Measurements from ENCODE around the gene CPNE2.
A peak's percentile ranks its signal among the peaks of the same experiment; 100 is the strongest.
"Not testable (repeated sequence)": the region's sequence is repeated elsewhere in the genome, so short reads cannot be mapped to it uniquely, and the experiment has no call there.

Gene CPNE2

GRCh38 chr16:57094911-57095310, 2.5 kb downstream of the CPNE2 start:
- peaks cover 11 to 14% of the 10 kb centered on the region in 2 donors for H3K4me1 Mint-ChIP-seq (ENCODE audit: low read depth in 2 of 2)
- H3K36me3 Mint-ChIP-seq (ENCODE audit: insufficient read depth), result peaks cover 7% of the 10 kb centered on the region
- H3K27ac Mint-ChIP-seq, result no peak overlapping the region
- no peaks in the 10 kb centered on the region for H3K9me3 Mint-ChIP-seq
- DNase-seq (no peak), ATAC-seq (replicated peaks) (no peak)
- H3K4me3 Mint-ChIP-seq, result no peak overlapping the region
- peaks cover 0 to 9% of the 10 kb centered on the region in 2 donors for H3K27me3 Mint-ChIP-seq

GRCh38 chr16:57096192-57096591, 3.8 kb downstream of the CPNE2 start:
- Mint-ChIP-seq H3K36me3 (ENCODE audit: insufficient read depth) (peaks cover 5% of the 10 kb centered on the region), H3K4me3 (no peak overlapping the region), H3K27me3 (peaks cover 0 to 5% of the 10 kb centered on the region in 2 donors), H3K27ac (no peak overlapping the region), H3K4me1 (ENCODE audit: low read depth in 2 of 2) (peaks cover 15% of the 10 kb centered on the region in 2 donors), H3K9me3 (no peaks in the 10 kb centered on the region)
- DNase-seq (no peak), ATAC-seq (replicated peaks) (no peak)

DNA sequence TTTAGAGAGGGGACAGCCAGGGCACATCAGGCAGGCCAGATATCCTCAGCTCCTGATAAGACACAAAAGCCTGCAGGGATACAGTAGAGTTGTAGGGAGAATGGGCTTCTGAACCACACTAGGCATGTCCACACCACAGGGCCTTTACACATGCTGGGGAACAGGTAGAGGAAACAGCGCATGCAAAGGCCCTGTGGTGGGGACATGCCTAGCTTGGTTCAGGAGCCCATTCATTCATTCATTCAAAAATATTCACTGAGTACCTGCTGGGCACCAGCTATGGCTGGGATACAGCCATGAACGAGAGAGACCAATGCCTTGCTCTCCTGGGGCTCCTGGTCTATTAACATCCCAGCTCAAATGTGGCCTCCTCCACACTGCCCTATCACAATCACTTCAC, 4.4 kb downstream of the CPNE2 start:
- ATAC-seq (replicated peaks) (no peak), DNase-seq (no peak)
- Mint-ChIP-seq H3K27ac (no peak overlapping the region), H3K4me3 (no peak overlapping the region), H3K4me1 (ENCODE audit: low read depth in 2 of 2) (peaks cover 15% of the 10 kb centered on the region in 2 donors), H3K27me3 (no peaks in the 10 kb centered on the region), H3K9me3 (no peaks in the 10 kb centered on the region), H3K36me3 (ENCODE audit: insufficient read depth) (peaks cover 3% of the 10 kb centered on the region)

DNA sequence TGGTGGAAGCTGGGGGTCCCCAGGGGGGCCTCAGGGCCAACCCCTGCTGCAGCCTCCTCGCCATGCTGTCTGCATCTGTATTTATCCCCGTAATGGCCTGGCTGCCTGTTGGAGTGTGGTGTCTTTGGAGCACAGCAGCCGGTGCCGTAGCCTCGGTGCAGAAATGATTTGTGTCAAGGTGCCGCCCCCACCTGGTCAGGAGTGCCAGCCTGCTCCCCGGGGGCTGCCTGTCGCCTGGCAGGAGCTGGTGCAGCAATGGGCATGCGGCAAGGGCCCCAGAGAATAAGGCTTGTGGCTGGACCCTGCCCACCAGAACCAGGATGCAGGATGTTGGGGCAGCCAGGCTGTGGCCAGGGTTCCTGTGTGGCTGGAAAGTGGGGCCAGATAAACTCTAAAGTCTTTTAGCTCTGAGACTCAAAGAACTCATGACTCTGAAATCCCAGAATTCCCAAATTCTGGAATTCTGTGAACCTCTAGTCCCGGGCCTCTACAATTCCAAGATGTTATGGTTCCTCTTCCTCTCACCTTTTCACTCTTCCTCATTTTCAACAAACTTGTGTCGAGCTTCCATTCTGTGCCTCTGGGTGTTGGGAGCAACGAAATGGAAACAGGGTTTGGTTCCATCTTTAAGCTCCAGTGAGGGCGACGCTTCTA, 5.9 kb downstream of the CPNE2 start:
- no peaks in the 10 kb centered on the region for H3K27me3 Mint-ChIP-seq
- ATAC-seq (replicated peaks) (no peak), DNase-seq (no peak)
- H3K4me1 Mint-ChIP-seq (ENCODE audit: low read depth in 2 of 2), result peaks cover 14% of the 10 kb centered on the region in 2 donors
- no peak overlapping the region for H3K27ac Mint-ChIP-seq
- peaks cover 3% of the 10 kb centered on the region for H3K36me3 Mint-ChIP-seq (ENCODE audit: insufficient read depth)
- no peak overlapping the region for H3K4me3 Mint-ChIP-seq
- no peaks in the 10 kb centered on the region for H3K9me3 Mint-ChIP-seq

GRCh38 chr16:57099965-57100364, 7.6 kb downstream of the CPNE2 start:
- not testable (repeated sequence) for H3K9me3 Mint-ChIP-seq; H3K4me3 Mint-ChIP-seq; H3K27ac Mint-ChIP-seq; H3K27me3 Mint-ChIP-seq; DNase-seq; ATAC-seq (replicated peaks); H3K36me3 Mint-ChIP-seq (ENCODE audit: insufficient read depth)
- peaks cover 16 to 17% of the 10 kb centered on the region in 2 donors for H3K4me1 Mint-ChIP-seq (ENCODE audit: low read depth in 2 of 2)

GRCh38 chr16:57100445-57100844, 8.1 kb downstream of the CPNE2 start:
- ATAC-seq (replicated peaks), result no peak
- H3K4me1 Mint-ChIP-seq (ENCODE audit: low read depth in 2 of 2), result peaks cover 18% of the 10 kb centered on the region in 2 donors

GRCh38 chr16:57102888-57103851, 10.8 kb downstream of the CPNE2 start:
- peaks cover 22 to 24% of the 10 kb centered on the region in 2 donors for H3K4me1 Mint-ChIP-seq (ENCODE audit: low read depth in 2 of 2)
- DNase-seq (no peak), ATAC-seq (replicated peaks) (no peak)
- no peak overlapping the region for H3K4me3 Mint-ChIP-seq
- H3K27ac Mint-ChIP-seq, result peak overlapping the region; percentile 26 to 77
- H3K36me3 Mint-ChIP-seq (ENCODE audit: insufficient read depth), result no peaks in the 10 kb centered on the region
- H3K27me3 Mint-ChIP-seq, result no peaks in the 10 kb centered on the region
- H3K9me3 Mint-ChIP-seq, result no peaks in the 10 kb centered on the region

More at GRCh38 chr16:57100445-57100844, 8.1 kb downstream of the CPNE2 start:
- Mint-ChIP-seq H3K4me3 (no peak overlapping the region), H3K27ac (no peak overlapping the region), H3K27me3 (no peaks in the 10 kb centered on the region), H3K36me3 (ENCODE audit: insufficient read depth) (no peaks in the 10 kb centered on the region), H3K9me3 (no peaks in the 10 kb centered on the region)
- DNase-seq, result no peak

DNA sequence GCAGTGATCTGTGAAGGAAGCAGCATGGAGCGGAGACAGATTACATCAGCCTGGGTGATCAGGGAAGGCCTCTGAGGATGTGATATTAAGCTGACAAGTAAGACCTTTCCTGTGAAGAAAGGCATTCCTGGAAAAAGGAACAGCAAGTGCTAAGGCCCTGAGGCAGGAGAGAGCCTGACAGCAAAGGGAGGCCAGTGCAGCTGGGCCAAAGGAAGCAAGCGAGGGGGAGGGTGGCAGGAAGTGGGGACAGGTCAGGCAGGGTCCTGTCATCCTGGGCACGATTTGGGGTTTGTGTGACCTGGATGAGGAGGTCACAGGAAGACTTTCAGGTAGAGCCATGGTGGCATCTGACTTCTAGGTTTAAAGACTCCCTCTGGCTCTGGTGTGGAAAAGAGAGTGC, 12.3 kb downstream of the CPNE2 start:
- peaks cover 18 to 24% of the 10 kb centered on the region in 2 donors for H3K4me1 Mint-ChIP-seq (ENCODE audit: low read depth in 2 of 2)
- DNase-seq (no peak), ATAC-seq (replicated peaks) (no peak)
- H3K27ac Mint-ChIP-seq, result peak overlapping the region in 1 of 2 donors; percentile 65
- no peaks in the 10 kb centered on the region for H3K27me3 Mint-ChIP-seq
- H3K9me3 Mint-ChIP-seq, result no peaks in the 10 kb centered on the region
- H3K4me3 Mint-ChIP-seq, result no peak overlapping the region
- H3K36me3 Mint-ChIP-seq (ENCODE audit: insufficient read depth), result no peaks in the 10 kb centered on the region

DNA sequence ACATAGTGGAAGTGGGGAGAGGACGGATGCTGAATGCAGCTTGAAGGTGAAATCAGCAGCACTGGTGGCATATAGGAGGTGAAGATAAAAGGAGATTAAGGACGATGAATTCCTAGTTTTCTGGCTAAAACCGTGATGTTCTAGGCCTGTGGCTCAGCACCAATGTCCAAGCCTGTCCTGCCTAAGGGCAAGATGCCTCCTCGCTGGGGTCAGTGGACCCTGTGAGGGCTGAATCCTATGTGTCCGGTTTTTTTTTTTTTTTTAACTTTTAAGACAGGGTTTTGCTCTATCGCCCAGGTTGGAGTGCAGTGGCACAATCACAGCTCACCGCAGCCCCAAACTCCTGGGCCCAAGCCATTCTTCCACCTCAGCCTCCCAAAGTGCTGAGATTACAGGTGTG, 12.8 kb downstream of the CPNE2 start:
- Mint-ChIP-seq H3K27ac (no peak overlapping the region), H3K36me3 (ENCODE audit: insufficient read depth) (no peaks in the 10 kb centered on the region), H3K4me3 (no peak overlapping the region), H3K4me1 (ENCODE audit: low read depth in 2 of 2) (peaks cover 18 to 20% of the 10 kb centered on the region in 2 donors), H3K9me3 (no peaks in the 10 kb centered on the region), H3K27me3 (no peaks in the 10 kb centered on the region)
- ATAC-seq (replicated peaks) (no peak), DNase-seq (no peak)

GRCh38 chr16:57106767-57107166, 14.4 kb downstream of the CPNE2 start:
- no peaks in the 10 kb centered on the region for H3K36me3 Mint-ChIP-seq (ENCODE audit: insufficient read depth)
- no peak overlapping the region for H3K4me3 Mint-ChIP-seq
- no peak for DNase-seq
- H3K27ac Mint-ChIP-seq, result peak overlapping the region in 1 of 2 donors; percentile 3
- ATAC-seq (replicated peaks), result no peak
- no peaks in the 10 kb centered on the region for H3K9me3 Mint-ChIP-seq
- H3K27me3 Mint-ChIP-seq, result no peaks in the 10 kb centered on the region
- H3K4me1 Mint-ChIP-seq (ENCODE audit: low read depth in 2 of 2), result peaks cover 15 to 19% of the 10 kb centered on the region in 2 donors

DNA sequence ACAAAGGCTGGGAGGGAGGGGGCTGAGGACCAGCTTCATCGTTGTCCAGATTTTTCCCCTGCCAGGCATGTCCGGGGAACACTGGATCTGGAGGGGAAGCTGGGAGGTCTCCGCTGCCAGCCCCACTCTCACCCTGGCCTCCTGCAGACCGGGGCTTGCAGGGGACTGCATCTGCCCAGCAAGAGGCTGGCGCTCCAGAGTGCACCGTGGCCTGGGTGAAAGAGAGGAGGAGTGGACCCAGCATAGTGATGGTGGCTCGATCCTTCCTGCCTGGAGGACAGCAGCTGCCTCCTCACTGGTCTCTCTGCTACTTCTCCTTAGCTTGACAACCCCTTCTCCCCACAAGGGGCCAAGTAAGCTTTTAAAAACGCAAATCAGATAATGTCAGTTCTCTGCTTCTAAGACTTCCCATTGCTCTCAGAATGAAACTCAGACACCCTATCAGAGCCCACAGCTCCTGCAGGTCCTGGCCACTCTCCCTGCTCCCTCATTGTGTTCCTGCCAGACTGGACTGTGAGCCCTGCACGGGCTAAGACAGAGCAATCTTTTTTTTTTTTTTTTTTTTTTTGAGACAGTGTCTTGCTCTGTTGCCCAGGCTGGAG, 15.0 kb downstream of the CPNE2 start:
- Mint-ChIP-seq H3K4me3 (no peak overlapping the region), H3K27me3 (no peaks in the 10 kb centered on the region), H3K27ac (peak overlapping the region in 1 of 2 donors; percentile 66), H3K36me3 (ENCODE audit: insufficient read depth) (no peaks in the 10 kb centered on the region), H3K9me3 (no peaks in the 10 kb centered on the region), H3K4me1 (ENCODE audit: low read depth in 2 of 2) (peaks cover 15 to 19% of the 10 kb centered on the region in 2 donors)
- ATAC-seq (replicated peaks) (no peak), DNase-seq (no peak)

- Mint-ChIP-seq H3K4me1 (ENCODE audit: low read depth in 2 of 2) (peaks cover 15 to 19% of the 10 kb centered on the region in 2 donors), H3K4me3 (no peak overlapping the region), H3K36me3 (ENCODE audit: insufficient read depth) (no peaks in the 10 kb centered on the region), H3K27ac (no peak overlapping the region), H3K27me3 (no peaks in the 10 kb centered on the region), H3K9me3 (no peaks in the 10 kb centered on the region)
- DNase-seq, result no peak
- ATAC-seq (replicated peaks), result no peak
Observed at GRCh38 chr16:57108432-57108831, 16.0 kb downstream of the CPNE2 start.

DNA sequence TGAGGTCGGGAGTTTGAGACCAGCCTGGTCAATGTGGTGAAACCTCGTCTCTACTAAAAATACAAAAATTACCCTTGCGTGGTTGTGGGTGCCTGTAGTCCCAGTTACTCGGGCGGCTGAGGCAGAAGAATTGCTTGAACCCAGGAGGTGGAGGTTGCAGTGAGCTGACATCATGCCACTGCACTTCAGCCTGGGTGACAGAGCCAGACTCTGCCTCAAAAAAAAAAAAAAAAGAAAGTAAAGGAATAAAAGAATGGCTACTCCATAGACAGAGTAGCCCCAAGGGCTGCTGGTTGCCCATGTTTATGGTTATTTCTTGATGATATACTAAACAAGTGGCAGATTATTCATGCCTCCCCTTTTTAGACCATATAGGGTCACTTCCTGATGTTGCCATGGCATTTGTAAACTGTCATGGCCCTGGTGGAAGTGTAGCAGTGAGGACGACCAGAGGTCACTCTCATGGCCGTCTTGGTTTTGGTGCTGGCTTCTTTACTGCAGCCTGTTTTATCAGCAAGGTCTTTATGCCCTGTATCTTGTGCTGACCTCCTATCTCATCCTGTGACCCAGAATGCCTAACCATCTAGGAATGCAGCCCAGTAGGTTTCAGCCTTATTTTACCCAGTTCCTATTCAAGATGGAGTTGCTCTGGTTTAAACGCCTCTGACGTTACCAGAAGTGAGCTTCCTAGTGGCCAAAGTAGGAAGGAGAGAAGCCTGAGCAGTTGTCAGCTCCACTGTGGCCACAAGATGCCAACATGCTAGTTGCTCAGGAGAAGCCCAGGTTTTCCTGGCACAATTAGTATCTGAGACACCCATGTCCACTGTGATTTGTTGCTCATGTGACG, 17.1 kb downstream of the CPNE2 start:
- H3K4me3 Mint-ChIP-seq; H3K36me3 Mint-ChIP-seq (ENCODE audit: insufficient read depth); H3K27me3 Mint-ChIP-seq; ATAC-seq (replicated peaks); H3K9me3 Mint-ChIP-seq; DNase-seq; H3K27ac Mint-ChIP-seq: not testable (repeated sequence)
- peaks cover 13 to 15% of the 10 kb centered on the region in 2 donors for H3K4me1 Mint-ChIP-seq (ENCODE audit: low read depth in 2 of 2)

Data from effector memory CD8-positive, alpha-beta T cell (primary cell).